GM19193 (cell line): ENCODE results near the gene TIGAR.
A peak's percentile ranks its signal among the peaks of the same experiment; 100 is the strongest.

Experiments used
- POLR2A ChIP-seq: IDR thresholded peaks from 4 replicates; pipeline ENCODE4 v1.6.1; 2011; ENCODE audit not compliant: insufficient read depth, insufficient read length; ENCODE audit errors: extremely low read depth

The TIGAR gene

DNA sequence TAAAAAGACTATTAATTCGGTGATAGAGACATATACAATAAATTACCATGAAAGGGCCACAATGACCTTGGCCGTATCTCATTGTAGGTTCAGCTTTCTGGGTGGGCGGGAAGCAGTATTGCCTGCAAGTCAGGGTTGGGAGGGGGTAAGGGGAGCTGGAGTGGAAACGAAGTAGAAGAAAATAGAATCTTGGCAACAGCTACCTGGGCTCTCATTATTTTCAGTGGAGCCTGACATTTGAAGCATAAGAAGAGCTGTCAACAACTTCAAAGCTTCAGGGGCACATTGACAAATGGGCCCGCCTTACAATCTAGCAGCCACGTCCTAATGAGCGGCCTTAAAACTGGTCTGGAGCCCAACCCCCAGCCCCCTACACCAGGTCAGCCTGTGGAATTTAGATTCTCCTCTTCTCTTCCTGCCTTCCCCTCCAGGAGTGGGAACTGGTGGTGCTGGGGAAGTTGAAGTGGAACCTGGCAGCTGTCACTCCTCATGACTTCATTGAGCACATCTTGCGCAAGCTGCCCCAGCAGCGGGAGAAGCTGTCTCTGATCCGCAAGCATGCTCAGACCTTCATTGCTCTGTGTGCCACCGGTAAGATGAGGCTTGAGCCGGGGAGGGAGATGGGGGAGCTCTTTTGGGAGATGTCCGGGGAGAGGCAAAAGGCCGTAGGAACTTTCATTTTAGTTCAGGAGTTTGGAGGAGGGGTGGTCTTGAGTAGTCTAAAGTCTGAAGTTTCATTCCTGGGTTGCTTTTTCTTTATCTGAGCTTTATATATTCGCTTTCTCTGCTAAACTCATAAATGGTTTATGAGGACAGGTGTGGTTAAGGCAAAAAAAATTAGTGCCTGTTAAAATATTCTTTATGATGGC is 42.5 kb upstream of the TIGAR start:
- TF ChIP-seq POLR2A, result peak; percentile 67

DNA sequence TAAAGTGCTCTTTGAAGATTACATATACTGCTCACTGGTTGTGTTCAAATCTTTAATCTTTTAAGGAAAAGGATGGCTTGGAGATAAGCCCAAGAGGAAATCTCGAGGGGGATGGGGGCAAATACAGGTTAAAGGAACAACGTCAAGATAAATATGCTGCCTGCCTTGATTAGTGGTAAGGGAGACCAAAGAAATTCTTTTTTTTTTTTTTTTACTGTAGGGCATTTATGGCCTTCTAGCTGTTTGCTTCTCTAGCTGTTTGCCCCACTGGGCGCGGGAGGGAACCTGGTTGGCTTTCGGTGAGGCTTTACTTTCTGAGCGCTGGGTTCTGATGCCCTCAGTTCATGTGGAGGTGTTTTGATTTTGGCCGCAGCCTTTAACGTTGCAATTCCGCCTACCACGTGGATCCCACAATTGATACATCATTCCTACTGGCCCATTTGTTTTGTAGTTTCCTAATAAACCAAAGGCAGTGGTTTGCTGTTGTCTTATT is 41.8 kb upstream of the TIGAR start:
- TF ChIP-seq POLR2A, result peak; percentile 39

DNA sequence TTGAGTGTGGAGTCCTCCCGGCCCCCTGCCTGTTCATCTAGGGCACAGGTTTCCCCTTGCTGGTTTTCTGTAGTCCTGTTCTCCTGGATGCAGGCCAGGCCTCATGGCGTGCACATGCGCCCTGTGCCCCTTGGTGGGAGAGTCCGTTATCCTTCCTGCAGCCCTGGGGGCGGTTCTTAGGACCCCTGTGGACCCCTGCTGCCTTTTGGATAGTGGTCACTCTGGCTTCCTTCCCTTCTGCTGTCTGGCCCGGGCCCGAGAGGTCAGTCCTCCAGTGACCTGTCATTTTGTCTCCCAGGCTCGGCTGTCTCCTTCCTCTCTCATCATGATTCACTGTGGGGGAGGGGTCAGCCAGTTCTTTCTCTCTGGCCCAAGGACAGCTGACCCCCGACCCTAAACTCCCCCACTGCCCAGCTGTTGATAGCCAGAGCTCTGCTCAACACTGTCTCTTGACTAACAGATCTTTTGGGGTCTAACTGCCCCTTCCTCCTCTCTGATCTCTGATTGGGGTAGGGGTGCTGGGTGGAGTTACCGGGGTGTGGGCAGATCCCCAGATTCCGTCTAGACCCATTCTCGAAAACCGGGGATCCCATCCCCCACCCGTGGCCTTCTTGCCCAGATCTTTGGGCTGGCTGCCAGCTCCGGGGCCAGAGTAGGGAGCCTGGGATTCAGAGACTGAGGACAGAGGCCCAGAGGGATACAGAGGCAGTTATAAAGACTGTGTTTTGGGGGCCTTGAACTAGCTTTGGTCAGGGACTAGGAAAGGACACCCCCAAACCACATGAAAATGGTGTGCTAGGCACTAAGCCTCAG is 40.5 kb upstream of the TIGAR start:
- no peak for TF ChIP-seq POLR2A

DNA sequence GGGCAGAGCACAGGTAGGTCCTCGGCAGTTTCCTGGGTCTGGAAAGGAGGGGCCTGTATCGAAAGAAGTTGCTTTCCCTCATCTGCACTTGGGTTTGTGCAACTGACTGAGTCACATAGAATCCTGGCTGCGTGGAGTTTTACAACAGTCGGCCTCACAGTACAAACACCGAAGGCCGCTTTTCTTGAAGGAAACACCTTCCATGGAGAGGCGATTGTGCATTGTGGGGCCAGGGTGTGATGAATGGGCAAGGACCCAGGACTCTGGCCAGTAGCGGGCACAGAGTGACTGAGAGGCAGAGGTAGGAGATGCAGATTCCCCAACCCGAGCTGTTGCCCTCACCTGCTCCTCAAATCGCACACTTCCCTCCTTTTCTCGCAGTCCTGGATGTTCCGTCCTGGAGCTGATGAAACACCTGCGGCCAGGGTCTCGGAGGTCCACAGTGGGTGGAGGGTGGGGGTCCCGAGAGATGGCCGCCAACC is 39.8 kb upstream of the TIGAR start:
- peak; percentile 43 for TF ChIP-seq POLR2A

DNA sequence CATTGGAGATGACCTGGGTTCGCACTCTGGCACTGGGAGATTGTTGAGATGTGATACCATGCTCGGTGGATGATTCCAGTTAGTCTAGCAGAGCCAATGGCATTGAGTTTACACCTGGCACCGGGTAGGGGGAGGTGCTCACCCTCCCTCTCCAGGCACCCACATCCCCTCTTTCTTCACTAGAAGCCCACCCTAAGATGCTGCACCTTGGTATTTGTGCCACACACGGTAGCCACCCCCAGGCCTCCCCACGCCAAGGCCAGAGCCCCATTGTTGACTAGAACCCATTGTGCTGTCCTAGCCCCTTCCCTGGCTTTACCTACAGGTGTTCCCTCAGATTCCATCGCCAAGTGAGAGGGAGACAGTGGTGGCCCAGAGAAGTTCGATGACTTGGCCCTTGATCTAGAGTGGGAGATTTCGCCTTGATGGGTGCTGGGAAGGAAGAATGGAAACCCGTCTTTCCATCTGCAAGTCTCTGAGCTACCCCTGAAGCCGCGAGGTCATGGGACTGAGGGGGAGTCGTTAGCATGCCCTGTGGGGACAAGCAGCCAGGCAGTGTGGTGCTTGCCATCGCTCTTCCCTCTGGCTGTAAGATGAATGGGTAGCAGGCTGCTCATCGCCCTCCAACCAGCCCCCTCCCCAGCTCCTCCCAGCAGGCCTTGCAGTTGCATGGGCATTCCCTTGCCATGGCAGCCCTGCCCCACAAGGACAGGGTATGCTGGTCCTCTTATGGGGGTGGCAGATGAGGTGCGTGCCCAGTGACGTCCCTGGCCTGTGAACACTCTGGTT is 38.7 kb upstream of the TIGAR start:
- peak; percentile 62 for TF ChIP-seq POLR2A

DNA sequence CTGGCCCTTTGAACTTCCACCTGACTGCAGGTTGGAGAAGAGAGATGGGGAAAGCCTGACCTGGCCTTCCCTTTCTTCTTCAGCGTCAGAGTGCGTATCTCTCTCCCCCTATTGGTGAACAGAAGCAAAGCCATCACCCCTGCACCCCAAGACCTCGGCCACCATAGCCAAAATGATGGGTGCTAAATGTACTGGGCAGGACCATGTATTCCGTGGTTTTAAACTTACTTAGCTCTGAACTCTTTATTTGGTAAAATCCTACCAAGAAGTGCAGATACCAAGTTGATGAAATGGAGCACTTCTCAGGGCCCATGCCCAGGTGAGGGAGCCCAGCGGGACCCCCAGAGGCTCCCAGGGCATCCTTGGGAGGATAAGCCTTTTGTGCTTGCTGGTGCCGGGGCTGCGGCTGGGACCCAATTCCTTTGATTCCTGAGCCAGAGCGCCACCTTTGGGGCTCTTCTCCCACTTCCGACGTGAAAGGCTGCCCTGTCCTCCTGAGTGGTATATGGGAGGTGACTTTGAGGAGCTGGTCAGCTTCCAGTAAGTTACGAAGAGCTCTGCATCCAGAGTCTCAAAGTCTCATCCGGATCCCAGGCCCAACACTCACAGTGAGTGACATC is 38.0 kb upstream of the TIGAR start:
- no peak for TF ChIP-seq POLR2A

DNA sequence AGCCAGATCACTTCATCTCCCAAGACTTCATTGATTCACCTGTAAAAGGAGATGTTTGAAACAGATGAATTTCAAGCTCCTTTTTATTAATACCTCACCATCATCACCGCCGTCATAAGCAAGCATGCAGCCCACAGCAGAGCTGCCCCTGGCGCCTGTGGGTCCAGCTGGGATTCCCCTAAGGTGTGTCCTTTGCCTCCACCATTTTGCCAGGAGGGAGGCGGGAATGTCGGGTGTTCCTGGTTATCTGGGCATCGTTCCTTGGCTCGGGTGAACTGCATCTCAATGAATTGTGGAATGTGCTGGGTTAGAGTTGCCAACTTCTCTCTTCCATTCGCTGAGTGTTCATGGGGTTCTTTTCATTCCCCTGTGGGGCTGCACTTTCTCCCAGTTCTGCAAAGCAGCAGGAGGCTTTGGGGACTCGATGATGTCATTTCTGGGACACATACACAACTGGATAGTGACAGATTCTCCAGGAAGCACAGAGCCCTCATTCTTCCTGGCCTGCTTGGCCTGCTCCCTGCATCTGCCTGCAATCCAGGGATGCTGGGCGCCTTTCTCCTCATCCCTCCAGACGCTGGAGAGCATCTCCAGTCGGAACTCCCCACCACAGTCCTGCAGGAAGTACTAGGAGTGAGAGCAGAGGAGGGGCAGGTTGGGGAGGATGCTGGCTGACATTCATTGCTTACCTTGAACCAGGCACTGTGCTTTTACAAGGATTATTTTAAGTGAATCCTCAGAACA is 37.3 kb upstream of the TIGAR start:
- peak; percentile 62 for TF ChIP-seq POLR2A

DNA sequence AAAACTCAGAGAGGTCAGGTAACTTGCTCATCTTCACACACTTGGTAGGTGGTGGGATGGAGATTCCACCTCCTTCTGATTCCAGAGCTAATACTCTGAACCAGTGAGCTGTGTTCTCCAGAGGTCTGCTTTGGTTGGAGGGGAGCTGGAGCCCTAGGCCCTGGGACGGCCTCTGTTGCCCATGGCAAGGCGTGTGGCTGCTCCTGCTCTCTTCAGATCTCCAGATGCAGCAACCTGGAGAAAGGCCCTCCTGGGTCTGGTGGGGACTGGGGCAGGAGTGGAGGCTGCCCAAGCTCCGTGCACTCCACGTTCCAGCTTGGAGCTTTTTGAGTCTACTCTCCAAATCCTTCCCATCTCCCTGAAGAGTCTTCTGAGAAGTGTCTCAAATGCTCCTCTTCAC is 36.7 kb upstream of the TIGAR start:
- no peak for TF ChIP-seq POLR2A

DNA sequence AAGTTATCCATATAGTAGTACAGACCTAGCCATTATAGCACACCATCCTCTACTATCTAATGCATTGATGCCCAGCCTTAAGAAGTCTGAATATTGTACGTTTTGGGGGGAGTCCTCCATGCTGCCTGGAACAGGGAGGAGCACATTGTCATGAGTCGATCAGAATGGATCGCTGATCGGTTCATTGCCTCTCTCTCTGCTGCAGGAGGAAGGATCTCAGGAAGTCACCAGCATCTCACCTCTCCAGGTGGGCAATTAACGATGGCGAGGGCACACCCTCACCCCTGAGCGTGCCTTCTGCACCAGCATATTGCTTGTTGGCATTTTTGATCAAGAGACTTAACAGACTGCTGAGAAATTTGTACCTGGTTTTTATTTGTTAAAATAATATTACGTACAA is 35.9 kb upstream of the TIGAR start:
- TF ChIP-seq POLR2A, result peak; percentile 52

DNA sequence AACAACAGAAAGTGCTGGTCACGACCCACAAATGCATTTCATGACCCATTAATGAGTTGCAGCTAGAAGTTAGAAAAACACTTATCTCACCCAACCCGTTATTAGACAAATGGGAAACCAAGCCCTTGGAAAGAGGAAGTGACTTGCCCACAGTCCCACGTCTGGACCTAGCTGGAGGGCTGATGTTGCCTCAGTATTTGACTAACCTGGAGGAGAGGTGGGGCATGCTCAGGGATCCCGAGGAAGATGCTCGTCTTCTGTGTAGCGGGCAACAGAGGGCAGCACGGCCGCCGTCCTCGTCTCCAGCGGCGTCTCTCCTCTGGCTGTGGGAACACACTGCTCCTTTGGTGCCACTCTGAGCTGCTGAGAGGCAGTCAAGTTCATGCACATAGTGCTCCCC is 34.8 kb upstream of the TIGAR start:
- no peak for TF ChIP-seq POLR2A

DNA sequence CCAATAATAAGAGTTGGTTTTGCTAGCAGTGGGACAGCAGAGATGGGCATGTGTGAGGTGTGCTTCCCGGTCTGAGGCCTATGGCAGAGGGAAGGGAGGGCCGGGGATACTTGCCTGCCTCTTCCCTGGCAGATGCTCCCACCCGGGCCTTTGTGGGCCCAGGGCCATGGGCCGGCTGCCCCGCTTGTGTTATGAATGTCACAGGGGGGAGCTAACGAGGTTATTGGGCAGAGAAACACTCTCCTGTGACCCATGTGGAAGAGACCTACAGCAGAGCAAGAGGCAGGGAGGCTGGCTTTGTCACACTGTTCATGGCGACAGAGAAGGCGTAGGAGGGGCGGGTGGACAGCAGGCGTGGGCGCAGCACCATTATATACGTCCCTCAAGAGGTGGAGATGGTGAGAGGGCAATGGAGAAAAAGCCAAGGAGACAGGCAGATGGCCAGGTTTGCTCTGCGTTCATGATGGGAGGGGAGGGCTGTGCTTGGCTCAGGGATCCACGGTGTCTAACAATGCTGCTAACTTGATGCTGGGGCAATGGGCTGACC is 34.2 kb upstream of the TIGAR start:
- peak; percentile 50 for TF ChIP-seq POLR2A

DNA sequence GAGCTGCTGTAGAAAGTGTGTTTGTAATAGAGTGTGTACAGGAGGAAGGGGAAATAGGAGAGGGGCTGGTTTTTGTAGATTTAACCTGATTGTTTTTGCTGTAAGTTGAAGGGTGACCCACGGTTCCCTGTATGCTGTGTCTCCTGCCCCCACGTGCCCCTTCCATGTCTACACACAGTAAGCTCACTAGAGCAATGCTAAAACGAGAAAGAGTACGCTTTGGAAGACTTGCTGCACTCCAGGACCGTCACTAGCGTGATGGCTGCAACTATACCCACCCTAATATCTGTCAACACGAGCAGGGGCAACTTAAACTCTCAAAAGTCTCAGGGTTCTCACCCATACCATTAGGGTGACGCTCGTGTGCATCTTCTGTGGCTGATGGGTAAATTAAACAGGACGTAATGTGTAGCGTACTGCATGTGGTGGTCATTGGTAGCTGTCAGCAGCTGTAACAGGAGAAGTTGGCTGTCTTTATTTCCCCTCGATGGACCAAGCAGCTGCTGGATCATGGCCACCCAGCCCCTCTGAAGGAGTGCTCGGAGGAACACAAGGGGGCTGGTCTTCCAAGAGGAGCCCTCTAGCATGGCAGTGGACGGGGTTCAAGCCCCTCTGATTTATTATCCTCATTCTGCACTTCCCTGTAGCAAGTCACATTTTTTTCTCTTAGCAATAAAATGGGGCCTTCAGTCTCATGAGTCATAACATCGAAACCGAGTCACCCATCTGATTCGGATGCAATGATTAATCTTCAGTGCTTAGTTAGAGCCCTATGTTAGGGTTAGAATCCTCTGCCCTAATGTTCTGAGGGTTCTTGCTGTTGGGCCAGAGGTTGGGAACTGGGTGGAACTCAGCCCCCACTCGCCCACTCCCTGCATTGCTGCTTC is 33.4 kb upstream of the TIGAR start:
- peak; percentile 61 for TF ChIP-seq POLR2A
